GF-D8 (cell line): ENCODE data around the gene CCDC91.

Source experiments
- DNase-seq: peaks from one replicate; lab custom pipeline; 2025; lab: John Stamatoyannopoulos, UW

Gene CCDC91

DNA sequence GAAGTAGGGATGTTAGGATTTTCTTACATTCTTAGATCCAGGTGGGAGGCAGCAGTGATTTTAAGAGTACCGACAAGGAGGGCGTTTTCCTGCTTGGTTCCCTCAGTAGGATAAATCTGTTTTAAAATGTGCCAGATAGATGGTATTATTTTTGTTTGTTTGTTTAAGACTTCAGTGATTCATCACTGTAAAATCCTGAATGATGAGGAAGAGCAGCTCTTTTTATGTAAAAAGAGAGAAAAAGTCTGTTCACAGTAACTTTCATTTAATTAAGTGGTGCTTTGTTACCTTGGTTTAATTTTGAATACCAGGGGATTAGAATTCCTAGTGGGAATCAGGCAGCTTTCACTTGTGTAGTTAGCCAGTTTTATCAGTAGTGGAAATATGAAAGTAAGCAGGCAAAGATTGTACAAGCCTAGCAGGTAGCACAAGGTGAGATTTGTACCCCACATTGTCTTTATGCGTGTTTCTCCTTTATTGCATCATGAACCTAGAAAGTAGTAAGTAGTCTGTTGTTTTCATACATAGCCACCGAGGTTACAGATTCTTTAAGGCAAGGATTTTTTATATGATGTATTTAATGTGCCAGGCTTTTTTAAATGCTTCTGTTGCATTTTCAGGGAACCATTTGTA lies 349.6 kb downstream of the CCDC91 start:
- DNase-seq: no peak

DNA sequence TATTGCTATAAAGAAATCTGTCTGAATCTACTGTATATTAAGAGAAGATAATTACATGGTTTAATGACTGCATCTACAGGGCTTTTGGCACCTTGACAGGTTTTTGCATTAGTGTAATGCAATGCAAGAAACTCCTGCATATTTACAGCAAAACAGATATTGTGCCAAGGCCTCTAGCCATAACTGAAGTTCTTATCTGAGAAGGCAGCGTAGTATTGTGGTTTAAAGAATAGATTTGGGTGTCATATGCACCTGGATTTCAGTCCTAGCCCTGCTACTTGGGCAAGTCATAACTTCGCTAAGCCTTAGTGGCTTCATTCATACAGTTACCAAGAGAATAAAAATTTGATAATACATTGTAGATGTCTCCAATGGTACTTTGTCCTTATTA lies 350.1 kb downstream of the CCDC91 start:
- DNase-seq: no peak

DNA sequence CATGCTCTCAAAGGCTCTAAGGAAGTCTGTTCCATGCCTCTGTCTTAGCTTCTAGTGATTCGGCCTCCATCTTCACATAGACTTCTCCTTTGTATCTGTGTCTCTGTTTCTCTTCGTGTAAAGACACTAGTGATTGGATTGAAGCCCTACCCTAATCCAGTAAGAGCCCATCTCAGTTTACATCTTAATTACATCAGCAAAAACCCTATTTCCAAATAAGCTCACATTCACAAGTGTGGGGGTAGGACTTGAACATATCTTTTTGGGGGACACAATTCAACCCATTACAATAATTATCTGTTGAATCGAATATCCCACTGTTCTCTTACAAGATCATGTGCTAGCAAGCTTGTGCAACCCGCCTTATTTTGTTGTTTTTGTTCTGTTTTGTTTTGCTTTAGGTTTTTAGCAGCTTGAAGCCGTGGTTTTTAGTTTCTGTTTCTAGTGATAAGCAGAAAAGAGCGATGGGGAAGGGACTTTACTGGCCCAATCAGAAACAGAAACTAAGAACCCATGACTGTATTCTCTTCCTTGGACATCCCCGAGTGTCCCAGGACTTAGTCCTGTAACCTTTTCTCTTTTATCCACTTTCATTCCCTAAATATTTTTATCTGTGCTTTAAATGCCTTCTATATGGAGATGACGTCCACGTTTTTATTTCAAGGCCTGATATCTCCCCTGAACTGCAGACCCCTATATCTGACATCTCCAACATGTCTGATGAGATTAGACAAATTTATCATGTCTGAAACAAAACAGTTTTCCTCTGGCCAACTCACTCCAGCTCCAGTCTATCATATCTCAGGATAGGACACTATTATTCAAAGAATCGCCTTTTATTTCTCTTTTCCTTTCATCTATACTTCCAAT lies 353.0 kb downstream of the CCDC91 start:
- DNase-seq: no peak

DNA sequence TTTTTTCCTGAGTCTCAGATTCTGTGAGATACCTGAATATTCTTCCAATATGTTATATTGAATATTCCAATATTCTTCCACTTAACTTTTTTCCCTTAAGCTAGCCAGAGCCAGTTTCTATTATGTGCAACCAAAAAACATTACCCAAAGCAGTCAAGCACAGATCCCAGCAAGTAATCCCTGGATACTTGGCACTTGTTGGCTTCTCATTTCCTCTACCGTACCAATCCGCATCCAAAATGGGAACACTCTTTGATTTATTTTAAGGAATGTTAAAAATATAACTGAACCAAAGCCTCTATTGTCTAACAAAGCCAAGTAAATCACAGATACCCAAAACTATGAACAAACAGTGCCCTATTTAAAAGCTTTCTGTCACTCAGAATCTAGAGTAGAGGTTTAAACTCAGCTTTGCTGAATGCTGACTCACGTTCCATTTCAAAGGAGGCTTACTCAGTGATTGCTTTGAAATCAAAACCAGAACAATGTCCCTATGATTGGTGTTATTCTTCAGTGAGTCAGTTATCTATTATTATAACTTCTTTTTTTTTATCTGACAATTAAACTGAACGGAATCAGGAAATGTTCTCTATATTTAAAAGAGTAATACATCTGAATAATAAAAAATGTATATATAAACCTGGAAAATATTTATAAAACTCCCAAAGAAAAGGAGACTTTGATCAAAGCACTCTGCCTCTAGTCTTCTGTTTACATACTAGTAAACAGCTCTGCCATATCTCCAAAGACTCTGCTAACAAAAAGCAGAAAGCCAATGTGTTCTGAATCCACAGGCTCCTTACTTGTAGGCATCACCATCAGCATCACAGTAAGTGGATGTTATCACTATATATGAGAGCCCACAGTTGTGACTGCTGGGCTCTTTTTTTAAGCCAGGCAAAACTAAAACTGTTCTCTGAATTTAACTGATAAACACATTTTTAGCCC lies 360.8 kb downstream of the CCDC91 start:
- DNase-seq: no peak

DNA sequence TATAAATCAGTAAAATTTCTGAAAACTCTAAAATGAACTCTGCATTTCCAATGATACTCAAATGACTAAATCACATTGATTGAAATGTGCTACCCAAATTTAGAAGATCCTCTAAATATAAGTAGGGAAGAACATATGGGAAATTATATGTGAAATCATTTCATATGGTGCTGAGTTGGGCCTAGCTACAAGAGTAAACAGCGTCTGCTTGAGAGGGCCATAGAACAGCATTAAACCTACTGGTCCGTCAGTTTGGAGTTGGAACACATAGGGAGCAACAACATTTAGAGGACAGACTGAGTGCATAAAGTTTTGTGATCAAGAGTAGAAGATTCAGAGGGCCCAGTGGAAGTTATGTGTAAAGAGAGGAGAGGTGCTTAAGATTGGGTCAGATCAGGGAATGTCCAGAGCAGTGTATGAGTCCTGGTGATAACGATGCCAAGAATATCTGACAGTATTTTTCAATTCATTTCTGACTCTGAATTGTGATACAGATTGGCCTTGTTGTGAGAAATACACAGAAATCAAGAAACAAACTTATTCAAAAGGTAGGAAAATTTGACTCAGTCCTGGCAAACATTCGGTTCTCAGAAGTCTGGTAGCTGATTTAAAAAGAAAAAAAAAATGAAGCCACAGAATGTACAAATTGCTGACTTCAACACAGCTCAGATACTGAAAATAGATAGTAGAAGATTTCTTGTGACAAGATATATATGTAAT lies 362.2 kb downstream of the CCDC91 start:
- DNase-seq: no peak

DNA sequence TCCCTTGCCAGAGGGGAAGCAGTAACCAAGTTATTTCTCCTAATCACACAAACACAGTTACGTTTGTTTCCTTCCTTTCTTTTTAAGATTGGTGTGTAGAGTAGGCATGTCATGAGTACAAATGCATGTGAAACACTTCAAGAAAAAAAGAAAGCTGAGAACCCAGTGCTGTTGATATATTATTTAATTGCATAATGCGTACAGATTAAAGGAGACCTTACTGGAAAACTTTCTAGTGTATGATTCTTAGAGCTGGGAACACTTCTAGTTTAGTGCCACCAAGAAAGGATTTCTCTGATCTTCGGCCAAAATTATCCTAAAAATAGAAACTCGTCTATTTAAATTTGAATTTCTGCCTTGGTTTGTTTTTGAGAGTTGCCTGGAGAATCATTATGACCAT lies 365.5 kb downstream of the CCDC91 start:
- DNase-seq: no peak

DNA sequence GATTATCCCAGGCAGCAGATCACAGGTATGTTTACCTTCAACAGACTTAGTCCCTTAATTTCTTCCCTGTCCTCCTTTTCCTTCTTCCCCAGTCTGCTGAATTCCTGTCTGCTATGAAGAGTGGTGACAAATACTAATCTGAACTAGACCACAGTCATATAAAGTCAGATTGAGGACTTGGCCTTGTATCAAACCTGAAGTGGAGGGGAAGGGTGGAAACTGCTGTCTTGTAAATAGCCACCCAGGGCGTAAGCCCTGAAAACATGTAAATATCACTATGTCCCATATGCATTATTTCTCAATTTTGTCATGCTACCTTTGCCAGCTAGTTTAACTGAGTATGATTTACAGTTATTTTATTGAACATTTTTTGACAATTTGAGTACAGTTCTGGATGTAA lies 368.0 kb downstream of the CCDC91 start:
- DNase-seq: no peak

DNA sequence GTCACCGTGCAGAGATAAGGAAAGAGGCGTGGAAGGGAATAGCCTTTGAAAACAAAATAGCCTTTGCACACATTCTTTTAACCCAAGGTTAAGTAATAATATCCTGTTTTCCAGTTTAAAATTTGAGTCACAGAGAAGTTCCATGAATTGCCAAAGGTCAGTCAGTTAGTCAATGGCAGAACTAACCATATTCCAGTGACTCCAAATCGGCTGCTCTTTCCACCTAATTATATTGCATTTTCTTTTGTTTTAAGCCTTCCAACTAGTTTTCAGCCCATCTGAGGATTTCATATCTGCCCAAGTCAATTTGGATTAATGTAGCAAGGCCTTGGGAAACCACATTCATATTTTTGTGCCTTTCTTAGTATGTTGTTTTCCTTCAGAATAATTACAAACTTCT lies 373.0 kb downstream of the CCDC91 start:
- DNase-seq: no peak

DNA sequence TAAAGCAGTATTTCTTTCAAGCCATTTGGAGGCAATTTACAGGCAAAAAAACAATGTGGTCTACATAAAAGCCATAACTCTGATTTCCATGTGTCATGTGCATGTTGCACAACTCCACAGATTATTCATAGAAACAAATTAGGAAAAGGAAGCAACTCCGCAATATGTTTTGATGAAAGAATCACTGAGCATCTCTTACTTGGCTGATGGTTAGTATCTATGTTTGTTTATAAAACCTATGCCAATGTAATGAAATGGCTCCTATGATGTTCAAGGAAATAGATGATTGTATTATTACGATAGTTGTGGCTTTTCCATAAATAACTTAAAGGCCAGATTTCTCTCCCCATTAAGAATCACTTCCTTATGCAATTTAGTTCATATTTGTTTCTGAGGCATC lies 373.7 kb downstream of the CCDC91 start:
- DNase-seq: no peak

DNA sequence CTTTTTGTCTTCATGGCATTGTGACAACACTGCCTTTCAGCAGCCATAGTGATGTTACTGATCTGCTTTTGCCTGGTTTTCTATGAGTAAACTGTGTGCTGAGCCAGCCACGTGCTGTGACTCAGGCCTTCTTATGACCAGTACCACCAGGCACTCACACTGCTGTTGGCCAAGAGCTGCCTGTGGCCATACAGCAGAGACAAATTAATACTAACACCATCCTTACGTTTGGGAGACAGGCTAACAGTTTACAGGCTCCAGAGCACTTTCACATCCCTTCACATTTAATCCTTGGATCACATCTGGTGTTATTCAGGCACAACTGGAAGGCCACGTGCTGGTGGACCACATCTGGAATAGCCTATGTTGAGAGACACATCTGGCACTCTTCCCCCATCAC lies 377.9 kb downstream of the CCDC91 start:
- no peak for DNase-seq

DNA sequence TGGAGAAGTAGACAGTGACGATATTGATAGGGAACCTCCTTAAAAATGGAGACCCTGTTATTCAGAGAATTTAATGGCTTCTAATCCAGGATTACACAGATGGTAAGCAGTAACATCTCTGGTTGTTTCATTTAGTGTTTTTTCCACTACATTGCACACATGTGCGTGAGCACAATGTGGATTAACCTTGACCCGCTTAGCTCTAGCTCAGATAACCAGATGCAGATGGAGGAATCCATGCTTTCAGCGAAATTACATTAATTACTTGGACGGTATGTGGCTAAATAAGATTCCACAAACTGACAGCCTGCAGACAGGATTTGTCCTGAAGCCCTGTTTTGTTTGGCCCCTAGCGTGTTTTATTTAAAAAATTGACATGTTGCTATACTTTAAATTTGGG lies 378.4 kb downstream of the CCDC91 start:
- no peak for DNase-seq

DNA sequence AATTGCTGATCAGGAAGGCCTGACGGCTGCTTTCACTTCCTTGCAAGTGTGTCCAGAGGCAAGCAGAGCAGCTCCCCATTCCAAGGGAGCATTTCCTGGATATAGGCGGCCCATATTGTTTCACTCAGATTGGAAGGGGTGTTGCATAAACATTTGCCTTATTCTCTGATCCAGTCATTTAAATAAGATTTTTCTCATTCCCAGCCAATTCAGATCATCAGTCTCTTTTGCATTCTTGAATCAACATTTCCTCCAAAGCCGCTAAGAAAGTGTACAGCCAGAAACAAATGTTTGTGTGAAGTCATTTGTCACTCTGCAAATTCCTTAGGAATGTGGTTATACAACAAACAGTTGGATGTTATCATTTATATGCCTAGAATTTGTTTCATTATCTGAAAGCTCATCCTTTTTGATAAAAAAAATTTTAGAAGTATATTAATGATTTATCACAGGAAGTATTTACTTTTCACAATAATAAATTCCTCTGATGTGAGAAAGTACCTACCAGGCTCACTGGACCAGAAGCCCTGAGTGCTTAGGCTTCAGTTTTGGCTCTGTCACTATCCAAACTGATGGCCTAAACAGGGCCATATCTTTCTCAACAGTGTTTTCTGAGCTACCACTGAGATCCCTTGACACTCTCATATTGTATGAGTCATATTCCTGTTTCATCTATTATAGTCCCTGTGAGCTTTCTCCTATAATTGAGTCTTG lies 379.6 kb downstream of the CCDC91 start:
- no peak for DNase-seq

DNA sequence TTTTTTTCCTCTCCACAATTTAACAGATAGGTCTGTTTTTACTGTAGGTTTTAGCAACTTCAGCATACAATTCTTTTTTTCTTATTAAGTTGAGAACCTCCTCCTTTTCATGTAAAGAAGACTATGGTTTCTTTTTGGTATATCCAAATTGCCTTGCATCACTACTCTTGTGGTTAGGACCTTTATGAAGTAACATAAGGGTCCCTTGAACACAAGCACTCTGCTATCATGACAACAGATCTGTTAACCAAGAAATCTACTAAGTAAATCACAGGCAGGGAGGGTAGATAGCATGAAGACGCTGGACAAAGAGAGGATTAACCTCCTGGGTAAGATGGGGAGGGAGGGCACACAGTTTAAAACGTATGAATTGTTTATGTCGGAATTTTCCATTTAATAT lies 380.6 kb downstream of the CCDC91 start:
- no peak for DNase-seq

DNA sequence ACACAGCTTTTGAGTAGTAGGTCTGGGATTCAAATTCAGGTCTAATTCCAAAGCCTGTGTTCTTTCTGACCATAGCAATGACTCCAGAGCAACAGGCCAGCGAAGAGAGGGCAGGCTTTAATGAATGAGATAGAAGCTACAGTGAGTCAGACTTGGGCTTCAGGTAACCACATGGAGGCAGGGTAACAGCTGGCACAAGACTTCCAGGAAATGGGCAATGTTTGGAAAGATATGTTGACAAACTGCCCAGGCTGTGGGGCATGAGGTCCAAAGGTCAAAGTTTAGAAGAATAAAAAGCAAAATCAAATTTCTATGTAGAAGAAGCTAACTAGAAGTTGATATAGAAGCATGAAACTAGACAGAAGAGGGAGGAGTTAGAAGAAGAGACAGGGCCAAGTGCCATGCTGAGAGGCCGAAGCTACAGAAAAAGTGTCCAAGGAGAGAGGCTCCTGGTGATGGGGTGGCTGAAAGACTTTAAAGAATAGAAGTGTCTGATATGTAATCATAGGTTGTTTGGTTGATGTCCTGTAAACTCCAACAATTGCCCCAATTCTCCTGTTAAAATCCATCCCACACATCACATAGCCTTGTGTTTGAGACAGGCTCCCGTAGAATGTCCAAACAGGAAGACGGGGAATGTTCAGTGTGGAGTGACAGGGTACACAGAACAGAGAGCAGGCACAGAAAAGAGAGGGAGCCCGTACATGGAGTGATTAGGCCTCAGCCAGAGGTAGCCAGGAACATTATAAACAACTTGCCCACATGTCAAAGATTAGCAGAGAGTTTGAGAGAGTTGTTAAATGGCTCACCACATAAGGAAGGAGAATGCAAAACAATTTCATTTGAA lies 384.7 kb downstream of the CCDC91 start:
- DNase-seq: no peak

DNA sequence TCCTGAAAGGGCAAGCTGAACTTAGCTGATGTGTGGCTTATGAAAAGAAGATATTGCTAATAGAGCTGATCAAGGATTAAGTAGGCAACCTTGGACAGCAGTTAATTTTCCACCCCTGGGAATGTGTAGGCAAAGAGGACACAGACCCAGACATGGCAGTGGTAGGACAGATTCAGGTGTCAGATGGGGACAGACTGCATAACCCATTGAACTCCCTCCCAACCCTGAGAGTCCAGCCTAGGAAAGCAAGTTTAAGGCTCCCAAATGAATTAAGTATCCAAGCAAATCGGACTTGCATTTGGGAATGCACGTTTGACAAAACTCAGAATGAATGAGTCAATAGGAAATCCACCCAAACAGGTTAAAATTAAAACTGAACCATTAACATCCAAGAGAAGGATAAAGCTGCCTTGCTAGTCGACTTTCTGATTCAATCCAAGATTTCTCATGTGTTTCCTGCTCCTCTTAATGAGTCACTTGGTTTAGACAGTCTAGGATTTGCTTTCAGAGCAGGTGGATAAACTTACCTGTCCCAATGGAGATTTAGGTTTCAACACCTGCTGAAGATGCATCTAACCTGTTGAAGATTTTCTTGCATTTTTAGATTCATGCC lies 385.4 kb downstream of the CCDC91 start:
- DNase-seq: no peak

DNA sequence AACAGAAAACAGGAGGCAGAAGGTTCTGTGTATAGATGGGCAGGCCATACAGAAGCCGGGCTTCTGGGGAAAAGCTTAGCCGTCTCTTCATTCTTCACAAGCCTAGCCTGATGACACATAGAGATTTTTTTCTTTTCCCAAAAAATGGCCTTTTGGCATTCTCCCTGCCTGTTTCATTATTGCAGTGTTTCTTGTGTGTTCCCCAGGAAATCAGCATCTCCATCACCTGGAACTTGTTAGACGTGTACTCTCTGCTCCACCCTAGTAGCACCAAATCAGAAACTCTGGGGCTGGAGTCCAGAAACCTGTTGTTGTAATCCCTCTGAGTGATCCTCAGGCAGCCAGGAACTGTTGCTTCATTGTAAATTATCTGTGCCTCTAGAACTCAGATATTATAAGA lies 388.1 kb downstream of the CCDC91 start:
- DNase-seq: no peak

DNA sequence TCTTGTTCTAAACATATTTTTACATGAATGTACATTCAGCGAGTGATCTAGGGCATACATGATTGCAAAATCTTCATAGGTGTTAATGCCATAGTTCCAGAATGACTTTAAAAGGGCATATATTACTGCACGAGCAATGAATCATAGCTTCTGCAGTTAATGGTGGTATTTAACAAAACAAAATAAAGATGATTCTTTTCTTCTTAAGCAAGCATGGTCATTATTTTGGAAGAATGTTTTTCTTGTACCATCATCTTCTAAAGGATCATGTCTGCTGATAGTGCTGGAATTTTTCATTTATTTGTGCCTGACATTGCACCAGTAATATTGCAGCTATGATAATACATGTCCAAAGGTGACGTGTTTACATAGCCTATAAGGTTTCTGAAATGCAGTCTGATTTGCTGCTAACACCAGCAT lies 388.6 kb downstream of the CCDC91 start:
- DNase-seq: no peak

DNA sequence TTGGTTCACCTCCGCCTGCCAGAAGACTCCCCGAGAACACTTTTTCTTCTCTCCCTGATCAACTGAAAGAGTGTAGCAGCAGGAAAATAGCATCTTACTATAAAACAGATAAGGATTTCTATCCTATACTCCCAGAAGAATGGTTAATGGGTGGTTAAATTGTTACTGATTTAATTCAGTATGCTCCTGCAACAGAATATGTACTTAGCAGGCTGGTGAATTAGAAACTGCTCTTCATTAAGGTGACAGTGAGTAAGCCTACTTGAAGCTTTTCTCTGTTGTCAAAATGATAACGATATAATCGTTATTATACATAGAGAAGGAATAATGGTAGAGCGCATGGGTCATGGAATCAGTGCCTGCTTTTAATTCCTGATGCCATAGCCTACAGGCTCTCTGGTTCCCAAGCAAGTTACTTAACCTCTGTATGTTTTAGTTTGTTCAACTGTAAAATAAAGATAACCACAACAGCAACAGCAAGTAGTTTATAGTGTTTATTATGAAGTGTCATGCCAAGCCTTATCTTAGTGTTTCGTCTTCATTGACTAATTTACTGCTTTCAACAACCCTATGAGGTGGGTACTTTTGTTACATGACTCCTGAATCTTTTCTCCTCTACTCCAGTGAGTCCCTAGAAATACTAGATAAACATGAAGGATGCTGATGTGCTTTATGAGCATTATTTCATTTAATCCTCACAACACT lies 392.6 kb downstream of the CCDC91 start:
- no peak for DNase-seq

DNA sequence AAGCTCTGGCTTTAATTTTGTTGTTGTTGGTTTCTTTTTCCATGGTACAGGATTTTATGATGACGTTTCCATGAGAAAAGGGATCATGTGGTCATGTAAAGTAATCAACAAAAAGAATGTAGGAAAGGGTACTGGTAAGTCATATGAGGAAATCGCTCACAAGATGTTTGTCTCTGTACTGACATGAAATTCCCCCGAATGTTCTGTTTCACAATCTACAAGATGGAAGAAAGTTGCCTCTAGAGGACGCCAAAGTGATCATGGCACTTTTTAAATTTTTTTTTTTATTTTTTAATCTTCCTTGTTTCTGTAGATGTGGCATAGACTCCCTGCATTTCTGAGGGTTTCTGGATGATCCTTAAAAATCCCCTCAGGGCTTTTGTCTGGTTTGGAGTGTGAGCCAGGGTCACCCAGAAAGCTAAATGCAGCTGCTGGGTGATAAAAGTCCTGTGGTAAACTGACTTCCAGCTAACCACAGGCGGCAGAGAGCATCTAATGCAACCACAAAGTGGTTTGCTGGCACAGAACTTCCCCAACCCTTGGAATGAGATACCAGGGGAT lies 393.5 kb downstream of the CCDC91 start:
- DNase-seq: peak; percentile 79
